Neural progenitor cell (in vitro differentiated cells): ENCODE results near the gene SUSD1.

Source experiments
- CTCF ChIP-seq: fragments of 200-600 bp; sonication (generic); IDR thresholded peaks from 2 replicates; pipeline ENCODE4 v1.5.1; 2017; ENCODE audit warnings: antibody characterized with exemption, mild to moderate bottlenecking
- EZH2 ChIP-seq: fragments of 200-600 bp; sonication (generic); IDR thresholded peaks from 2 replicates; pipeline ENCODE4 v1.6.1; 2017; ENCODE audit warnings: antibody characterized with exemption, mild to moderate bottlenecking, moderate library complexity

- TF ChIP-seq CTCF (peak; percentile 16), EZH2 (no peak)
Observed at GRCh38 chr9:112000743-112001142, 174.4 kb downstream of the SUSD1 start.
